Measurements from ENCODE around the gene SCO2. TPM values are rescaled to one million over a fixed set of nuclear protein-coding genes. Genes with fewer than 3 reads are reported as not detected.
"Not testable (repeated sequence)": the region's sequence is repeated elsewhere in the genome, so short reads cannot be mapped to it uniquely, and the experiment has no call there.

The SCO2 gene
- total RNA-seq, 1 donor from 2014 or later, result 0.82 TPM

- FAIRE-seq (no peak), DNase-seq (ENCODE audit: low spot score in 2 of 2) (no peak)
Measured at GRCh38 chr22:50553310-50553709, 27.9 kb upstream of the SCO2 start.

GRCh38 chr22:50551160-50551752 lies 25.9 kb upstream of the SCO2 start:
- DNase-seq (ENCODE audit: low spot score in 2 of 2), result no peak
- no peak for FAIRE-seq

- FAIRE-seq (no peak), DNase-seq (ENCODE audit: low spot score in 2 of 2) (no peak)
Measured at GRCh38 chr22:50550395-50550794, 25.0 kb upstream of the SCO2 start.

- peak in 1 of 2 donors; percentile 28 for DNase-seq (ENCODE audit: low spot score in 2 of 2)
- FAIRE-seq, result no peak
Measured at GRCh38 chr22:50548921-50549790, 23.8 kb upstream of the SCO2 start.

- peak; percentile 55 to 57 for DNase-seq (ENCODE audit: low spot score in 2 of 2)
- no peak for FAIRE-seq
Measured at GRCh38 chr22:50548040-50548920, 22.9 kb upstream of the SCO2 start.

- peak; percentile 32 to 42 for DNase-seq (ENCODE audit: low spot score in 2 of 2)
- no peak for FAIRE-seq
Measured at GRCh38 chr22:50547263-50547985, 22.0 kb upstream of the SCO2 start.

- DNase-seq (ENCODE audit: low spot score in 2 of 2), result peak; percentile 26 to 40
- FAIRE-seq, result no peak
Measured at GRCh38 chr22:50546326-50547262, 21.2 kb upstream of the SCO2 start.

GRCh38 chr22:50545522-50546325 lies 20.3 kb upstream of the SCO2 start, which contains the start of gene KLHDC7B:
Gene KLHDC7B (plus strand): TSS chr22:50545899. CDS start chr22:50546244, 345 bp downstream.
- DNase-seq (ENCODE audit: low spot score in 2 of 2), result peak; percentile 16 to 41
- FAIRE-seq, result no peak

- peak; percentile 20 to 46 for DNase-seq (ENCODE audit: low spot score in 2 of 2)
- no peak for FAIRE-seq
Measured at GRCh38 chr22:50544746-50545253, 19.4 kb upstream of the SCO2 start.

- peak; percentile 77 to 90 for DNase-seq (ENCODE audit: low spot score in 2 of 2)
- no peak for FAIRE-seq
Measured at GRCh38 chr22:50544078-50544745, 18.8 kb upstream of the SCO2 start.

GRCh38 chr22:50542416-50542927 lies 17.1 kb upstream of the SCO2 start:
- peak in 1 of 2 donors; percentile 10 for DNase-seq (ENCODE audit: low spot score in 2 of 2)
- FAIRE-seq, result no peak

GRCh38 chr22:50541667-50542026 lies 16.2 kb upstream of the SCO2 start:
- FAIRE-seq; DNase-seq (ENCODE audit: low spot score in 2 of 2): not testable (repeated sequence)

GRCh38 chr22:50540381-50540780 lies 15.0 kb upstream of the SCO2 start:
- FAIRE-seq (no peak), DNase-seq (ENCODE audit: low spot score in 2 of 2) (no peak)

GRCh38 chr22:50537765-50538164 lies 12.4 kb upstream of the SCO2 start:
- FAIRE-seq, result no peak
- no peak for DNase-seq (ENCODE audit: low spot score in 2 of 2)

GRCh38 chr22:50536226-50536625 lies 10.8 kb upstream of the SCO2 start:
- DNase-seq (ENCODE audit: low spot score in 2 of 2) (no peak), FAIRE-seq (no peak)

- DNase-seq (ENCODE audit: low spot score in 2 of 2), result no peak
- no peak for FAIRE-seq
Measured at GRCh38 chr22:50535113-50535512, 9.7 kb upstream of the SCO2 start.

All from frontal cortex (tissue), 4 donors.